ENCODE results near the gene CSTPP1.
"Not testable (repeated sequence)": the region's sequence is repeated elsewhere in the genome, so short reads cannot be mapped to it uniquely, and the experiment has no call there.

The CSTPP1 gene

DNA sequence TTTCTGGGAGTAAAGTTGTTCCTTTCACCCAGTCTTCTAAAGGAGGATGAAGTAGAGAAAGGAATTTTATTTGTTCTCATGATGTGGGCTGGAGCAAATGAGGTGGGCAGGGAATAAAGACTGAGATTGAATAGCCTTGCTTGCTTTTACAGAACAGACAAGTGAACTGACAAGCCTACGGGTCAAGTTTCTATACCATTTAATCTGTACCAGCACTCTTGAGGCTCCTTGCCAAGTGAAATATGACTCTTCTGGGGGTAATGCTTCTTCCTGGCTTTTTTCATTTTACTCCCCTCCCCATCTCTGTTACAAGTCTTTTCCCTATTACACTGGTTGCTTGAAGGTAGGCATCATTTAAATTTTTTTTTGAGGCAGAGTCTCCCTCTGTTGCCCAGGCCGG, 54.8 kb downstream of the CSTPP1 start:
- no peak for DNase-seq (ENCODE audit: low read depth)

GRCh38 chr11:46992386-46992785, 55.8 kb downstream of the CSTPP1 start:
- not testable (repeated sequence) for DNase-seq (ENCODE audit: low read depth)

GRCh38 chr11:46997796-46998195, 61.2 kb downstream of the CSTPP1 start:
- not testable (repeated sequence) for DNase-seq (ENCODE audit: low read depth)

DNA sequence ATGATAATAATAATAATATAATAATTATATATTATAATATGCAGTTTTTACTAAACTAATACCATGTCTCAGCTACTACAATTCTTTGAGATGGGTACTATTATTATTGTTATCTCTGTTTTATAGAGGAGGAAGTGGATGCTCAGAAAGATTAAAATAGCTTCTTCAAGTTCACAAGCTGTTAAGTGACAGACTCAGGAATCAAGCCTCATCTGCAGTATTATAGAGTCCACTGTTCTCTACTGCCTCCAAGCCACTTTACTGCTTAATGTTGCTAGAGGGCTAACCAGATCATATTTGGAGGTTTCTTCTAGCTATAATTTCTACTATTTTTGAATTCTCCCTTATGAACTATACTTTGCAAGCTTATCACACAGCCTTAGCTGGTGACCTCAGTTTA, 62.7 kb downstream of the CSTPP1 start:
- no peak for DNase-seq (ENCODE audit: low read depth)

GRCh38 chr11:47000033-47000432, 63.5 kb downstream of the CSTPP1 start:
- DNase-seq (ENCODE audit: low read depth): no peak

DNA sequence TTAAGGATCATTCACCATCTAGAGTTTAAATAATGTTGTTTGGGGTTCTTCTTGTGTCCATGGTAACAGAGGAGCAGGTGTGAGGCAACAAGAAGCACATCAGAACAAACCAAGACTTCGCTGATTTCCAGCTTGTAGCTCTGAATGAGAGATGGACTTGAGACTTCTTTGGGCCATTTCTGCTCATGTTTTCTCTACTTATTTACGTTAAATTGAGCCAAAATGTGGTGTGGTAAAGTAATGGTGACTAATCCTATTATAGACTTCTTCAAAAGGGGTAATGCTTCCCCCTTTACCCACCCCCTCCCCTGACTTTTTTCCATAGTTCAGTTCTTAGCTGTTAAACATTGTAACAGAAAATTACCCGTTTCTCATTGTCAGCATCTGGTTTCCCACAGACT, 65.2 kb downstream of the CSTPP1 start:
- no peak for DNase-seq (ENCODE audit: low read depth)

GRCh38 chr11:47002390-47002789, 65.8 kb downstream of the CSTPP1 start:
- no peak for DNase-seq (ENCODE audit: low read depth)

DNA sequence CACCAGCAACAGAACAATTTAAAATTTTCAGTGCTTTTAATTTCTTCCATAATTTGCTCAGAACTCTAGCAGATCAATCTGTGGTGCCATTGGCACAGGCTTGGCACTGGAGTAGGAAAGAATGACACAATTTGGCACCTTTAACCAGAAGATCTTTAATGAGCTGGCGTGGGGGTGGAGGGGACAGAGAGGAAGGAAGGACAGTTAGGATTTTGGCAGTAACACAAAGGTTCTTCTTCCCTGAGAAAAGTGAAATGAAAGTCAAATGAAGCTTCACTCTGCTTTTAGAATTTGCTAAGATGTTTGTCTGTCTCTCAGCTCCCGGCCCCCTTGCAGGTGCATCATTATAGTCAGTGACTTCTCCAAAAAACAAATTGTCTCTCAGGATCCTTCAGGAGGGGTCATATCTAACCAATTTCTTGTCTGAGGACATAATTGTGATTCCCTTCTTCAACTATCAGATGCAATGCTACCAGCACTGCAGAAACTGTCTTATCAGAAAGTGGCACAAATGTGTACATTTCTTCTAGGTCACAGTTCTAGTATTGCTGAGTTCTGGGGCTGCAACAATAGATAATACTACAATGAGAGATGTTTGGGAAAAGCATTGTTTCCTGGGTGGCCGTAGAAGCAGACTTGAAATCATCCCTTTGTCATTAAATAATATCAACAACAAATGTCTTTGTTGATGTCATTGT, 66.8 kb downstream of the CSTPP1 start:
- DNase-seq (ENCODE audit: low read depth): no peak

GRCh38 chr11:47004595-47005033, 68.1 kb downstream of the CSTPP1 start:
- no peak for DNase-seq (ENCODE audit: low read depth)

DNA sequence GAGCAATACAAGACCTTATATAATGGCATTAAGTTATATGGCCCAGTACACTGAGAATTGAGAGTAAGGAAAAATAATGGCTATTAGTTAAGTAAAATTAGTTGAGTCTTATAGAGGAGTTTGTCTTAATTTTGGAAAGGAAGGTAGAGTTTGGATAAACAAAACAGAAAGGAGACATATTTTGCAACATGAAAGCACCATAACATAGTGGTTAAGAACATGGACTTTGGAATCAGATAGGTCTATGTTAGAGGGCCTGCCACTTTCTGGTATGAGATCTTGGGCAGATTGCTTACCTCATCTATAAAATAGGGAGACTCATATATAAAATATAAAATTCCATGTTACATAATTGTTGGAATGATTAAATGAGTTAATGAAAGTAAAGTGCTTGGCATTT, 68.9 kb downstream of the CSTPP1 start:
- DNase-seq (ENCODE audit: low read depth): no peak

- no peak for DNase-seq (ENCODE audit: low read depth)
Measured at GRCh38 chr11:47007579-47007978, 71.0 kb downstream of the CSTPP1 start.

GRCh38 chr11:47010179-47010578, 73.6 kb downstream of the CSTPP1 start:
- DNase-seq (ENCODE audit: low read depth): no peak

DNA sequence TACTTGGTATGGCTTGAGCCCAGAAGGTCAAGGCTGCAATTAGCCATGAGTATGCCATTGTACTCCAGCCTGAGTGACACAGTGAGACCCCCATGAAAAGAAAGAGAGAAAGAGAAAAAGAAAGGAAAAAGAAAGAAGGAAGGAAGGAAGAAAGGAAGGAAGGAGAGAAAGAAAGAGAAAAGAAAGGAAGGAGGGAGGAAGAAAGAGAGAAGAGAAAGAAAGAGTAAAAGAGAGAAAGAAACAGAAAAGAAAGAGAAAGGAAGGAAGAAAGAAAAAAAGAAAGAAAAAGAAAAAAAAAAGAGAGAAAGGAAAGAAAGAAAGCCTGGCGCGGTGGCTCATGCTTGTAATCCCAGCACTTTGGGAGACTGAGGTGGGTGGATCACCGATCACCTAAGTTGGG, 77.5 kb downstream of the CSTPP1 start:
- no peak for DNase-seq (ENCODE audit: low read depth)

DNA sequence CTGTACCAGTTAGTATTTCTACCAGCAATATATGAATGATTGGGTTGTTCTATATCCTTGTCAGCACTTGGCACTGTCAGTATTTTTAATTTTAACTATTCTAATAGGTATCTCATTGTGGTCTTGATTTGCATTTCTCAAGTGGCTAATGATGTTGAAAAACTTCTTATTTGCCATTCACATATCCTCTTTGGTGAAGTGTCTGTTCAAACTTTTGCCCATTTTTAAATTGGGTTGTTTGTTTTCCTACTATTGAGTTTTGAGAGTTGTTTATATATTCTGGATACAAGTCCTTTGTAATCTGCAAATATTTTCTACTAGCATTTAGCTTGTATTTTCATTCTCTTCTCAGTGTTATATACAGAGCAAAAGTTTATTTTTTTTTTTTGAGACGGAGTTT, 82.1 kb downstream of the CSTPP1 start:
- no peak for DNase-seq (ENCODE audit: low read depth)

DNA sequence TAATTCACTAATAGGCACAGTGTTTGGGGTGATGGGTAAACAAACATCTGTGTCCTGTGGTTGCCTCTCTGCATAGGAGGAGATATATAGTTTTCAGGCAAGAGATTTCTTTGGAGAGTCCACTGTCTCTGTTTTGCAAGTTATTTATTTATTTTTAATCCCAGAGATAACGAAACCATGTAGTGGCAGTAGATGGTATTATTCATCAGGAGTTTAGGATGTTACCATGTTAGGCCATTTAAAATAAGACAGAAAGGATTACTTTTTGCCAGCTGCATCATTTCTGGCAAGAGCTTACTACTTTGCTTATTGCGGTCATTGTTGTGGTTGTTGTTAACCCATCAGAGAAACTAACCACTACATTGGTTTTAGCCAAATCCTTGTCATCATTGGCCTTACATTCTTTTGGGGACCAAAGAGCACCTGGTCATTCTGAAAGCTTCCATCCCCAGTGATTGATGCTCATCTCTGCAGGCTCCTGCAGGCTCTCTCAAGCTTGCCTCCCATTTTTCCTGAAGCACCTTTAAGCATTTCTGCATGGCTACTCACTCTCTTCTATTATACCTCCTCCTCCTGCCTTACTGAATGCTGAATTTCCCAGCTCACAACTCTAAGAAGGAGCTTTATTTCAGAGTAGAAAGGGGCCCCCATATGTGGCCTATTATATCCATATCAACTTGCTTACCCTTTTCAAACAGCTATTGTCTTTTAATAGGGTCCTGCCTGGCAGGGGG, 84.4 kb downstream of the CSTPP1 start:
- DNase-seq (ENCODE audit: low read depth): no peak

GRCh38 chr11:47021527-47021818, 84.9 kb downstream of the CSTPP1 start:
- no peak for DNase-seq (ENCODE audit: low read depth)

DNA sequence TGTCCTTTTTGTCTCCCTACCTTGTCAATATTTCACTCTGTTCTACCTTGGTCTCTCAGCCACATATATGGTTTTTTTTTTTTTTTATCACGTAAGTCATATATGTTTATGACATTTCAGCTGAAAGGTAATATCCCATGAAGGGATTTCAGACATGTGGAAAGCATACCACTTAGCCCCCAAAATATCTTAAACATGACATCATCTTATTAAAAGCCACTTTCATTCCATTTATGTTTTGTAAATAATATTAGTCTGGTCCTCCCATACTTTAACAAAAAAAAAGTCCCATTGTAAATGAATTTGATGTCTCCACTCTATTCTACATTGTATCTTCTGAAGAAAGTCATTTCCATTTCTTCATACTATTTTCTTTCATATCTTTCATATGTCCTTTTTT, 85.4 kb downstream of the CSTPP1 start:
- no peak for DNase-seq (ENCODE audit: low read depth)

DNA sequence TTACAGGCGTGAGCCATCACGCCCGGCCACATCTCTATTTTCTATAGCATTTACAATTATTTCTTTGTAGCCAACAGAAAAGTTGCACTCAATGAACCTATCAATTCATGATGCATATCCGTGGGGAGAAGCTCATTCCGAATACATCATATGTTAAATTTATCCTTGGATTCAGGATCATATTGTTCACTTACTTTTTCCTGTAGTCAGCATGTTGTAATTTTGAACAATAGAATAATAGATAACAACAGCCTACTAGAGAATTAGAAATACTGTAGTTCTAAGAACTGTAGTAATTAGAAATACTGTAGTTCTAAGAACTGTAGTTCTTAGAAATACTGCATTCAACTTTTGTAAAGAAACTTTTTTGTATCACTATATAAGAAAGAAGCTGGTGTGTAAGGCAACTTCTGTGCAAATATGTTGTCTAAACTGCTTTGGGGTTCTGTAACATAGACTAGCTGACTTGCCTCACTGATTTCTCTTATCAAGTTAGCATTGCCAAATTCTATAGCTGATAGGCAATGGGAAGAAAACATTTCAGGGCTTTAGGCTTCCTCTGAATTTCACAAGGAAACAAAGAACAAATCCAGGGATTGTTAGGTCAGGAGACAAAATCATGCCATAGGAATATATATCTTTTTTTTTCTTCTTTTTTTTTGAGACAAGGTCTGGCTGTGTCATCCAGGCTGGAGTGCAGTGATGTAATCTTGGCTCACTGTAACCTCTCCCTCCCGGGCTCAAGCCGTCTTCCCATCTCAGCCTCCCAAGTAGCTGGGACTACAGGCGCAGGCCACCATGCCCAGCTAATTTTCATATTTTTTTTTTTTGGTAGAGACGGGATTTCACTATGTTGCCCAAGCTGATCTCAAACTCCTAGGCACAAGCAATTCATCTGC, 91.9 kb downstream of the CSTPP1 start:
- no peak for DNase-seq (ENCODE audit: low read depth)

DNA sequence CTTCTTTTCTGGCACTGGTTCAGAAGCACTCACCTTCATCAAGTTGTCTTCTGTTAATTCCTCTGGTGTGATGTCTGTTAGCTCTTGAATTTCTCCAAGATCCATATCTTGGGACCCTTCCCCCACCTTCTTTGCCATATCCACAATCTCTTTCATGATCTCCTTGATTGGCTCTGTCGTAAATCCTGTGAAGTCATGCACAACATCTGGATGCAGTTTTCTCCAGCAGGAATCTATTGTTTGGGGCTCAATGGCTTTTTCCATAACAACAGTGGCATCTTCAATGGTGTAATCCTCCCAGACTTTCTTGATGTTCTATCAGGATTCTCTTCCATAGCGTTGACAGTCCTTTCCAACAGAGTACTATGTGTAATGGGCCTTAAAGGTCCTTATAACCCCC, 96.9 kb downstream of the CSTPP1 start:
- DNase-seq (ENCODE audit: low read depth): no peak

DNA sequence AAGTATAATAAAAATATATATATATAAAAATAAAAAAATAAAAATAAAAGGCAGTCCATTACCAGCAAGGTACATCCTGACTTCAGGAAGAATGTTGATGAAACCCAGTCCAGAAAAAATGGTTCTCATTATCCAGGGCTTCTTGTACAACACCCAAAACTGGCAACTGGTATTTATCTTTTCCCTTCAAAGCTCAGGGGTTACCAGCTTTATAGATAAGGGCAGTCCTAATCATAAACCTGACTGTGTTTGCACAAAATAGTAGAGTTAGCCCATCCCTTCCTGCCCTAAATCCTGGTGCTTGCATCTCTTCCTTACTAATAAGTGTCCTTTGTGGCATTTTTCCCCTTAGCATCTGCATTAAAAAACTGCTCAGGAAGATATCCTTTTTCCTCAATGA, 97.5 kb downstream of the CSTPP1 start:
- DNase-seq (ENCODE audit: low read depth): no peak

DNA sequence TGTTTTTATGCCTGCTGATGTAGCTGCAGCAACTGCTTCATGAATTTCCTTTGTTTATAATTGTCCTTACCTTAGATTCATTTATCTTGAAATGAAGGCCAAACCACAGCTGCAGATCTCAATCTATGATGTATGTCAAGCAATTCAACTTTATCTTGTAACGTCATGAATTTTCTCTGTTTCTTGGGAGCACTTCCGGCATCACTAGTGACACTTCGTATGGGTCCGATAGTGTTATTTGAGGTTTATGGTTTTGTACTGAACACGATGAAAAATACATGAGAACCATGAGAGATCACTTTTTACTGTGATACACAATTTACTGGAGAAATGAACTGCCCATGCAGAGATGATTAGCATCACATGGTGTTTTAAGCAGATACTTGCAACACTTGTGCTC, 98.5 kb downstream of the CSTPP1 start:
- no peak for DNase-seq (ENCODE audit: low read depth)

- no peak for DNase-seq (ENCODE audit: low read depth)
Measured at GRCh38 chr11:47044119-47044518, 107.6 kb downstream of the CSTPP1 start.

DNA sequence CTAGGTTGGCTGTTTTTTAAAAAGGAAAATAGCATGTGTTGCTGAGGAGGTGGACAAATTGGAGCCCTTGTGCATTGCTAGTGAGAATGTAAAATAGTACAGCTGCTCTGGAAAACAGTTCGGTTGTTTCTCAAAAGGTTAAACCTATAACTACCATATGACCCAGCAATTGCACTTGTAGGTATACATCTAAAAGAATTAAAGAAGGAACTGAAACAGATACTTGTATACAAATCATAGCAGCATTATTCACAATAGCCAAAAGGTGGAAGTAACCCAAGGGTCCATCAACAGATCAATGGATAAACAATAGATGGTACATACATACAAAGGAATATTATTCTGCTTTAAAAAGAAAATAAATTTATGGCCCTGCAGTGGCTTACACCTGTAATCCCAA, 111.4 kb downstream of the CSTPP1 start:
- no peak for DNase-seq (ENCODE audit: low read depth)

Data from activated T-helper 1 cell treated with Interleukin-2 at 50 U/mL for 16 hours (primary cell).